ENCODE results near the gene ELOVL6. TPM values are rescaled to one million over a fixed set of nuclear protein-coding genes. Genes with fewer than 3 reads are reported as not detected.

ELOVL6 gene
- total and polyA plus RNA-seq, 10 donors = 0.58 to 4.5 (median 3.3) TPM

DNA sequence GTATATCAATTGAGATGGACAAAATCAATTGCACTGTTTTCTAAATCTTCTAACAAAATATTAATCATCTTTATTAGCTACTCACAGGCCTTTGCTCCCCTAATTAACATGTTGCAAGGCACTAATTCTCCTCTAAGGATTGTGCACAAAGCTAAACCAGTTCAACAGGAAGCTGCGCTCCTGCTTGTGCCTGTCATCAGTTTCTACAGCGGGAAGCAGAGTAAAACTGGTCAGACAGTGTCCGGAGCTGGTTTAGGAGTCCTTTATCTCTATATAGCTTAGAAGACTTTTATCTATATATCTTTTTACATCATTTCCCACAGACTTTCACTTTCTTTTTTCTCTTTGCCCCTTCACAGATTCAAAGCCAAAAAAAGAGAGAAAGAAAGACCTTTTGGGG lies 79.1 kb downstream of the ELOVL6 start:
- intact Hi-C loops (cut with DNase I; ENCODE audit: low total_unique reads) = no loop called here
- Histone ChIP-seq H3K36me3 (no peaks in the 10 kb centered on the region), H3K4me3 (no peak overlapping the region), H3K27me3 (replicated peaks in 1 of 7) (no peaks in the 10 kb centered on the region), H3K9me3 (no peaks in the 10 kb centered on the region), H3K27ac (no peak overlapping the region), H3K4me1 (peaks cover 0 to 8% (median 3%) of the 10 kb centered on the region in 6 donors)
- no peak for DNase-seq
- WGBS, 5 donors = 32 to 44% (median 37%) methylated on average over 3 of the region's 3 CpGs
- no peak for TF ChIP-seq POLR2AphosphoS5 (IDR thresholded peaks at IDR 0.05)
- TF ChIP-seq, protein P1, sequence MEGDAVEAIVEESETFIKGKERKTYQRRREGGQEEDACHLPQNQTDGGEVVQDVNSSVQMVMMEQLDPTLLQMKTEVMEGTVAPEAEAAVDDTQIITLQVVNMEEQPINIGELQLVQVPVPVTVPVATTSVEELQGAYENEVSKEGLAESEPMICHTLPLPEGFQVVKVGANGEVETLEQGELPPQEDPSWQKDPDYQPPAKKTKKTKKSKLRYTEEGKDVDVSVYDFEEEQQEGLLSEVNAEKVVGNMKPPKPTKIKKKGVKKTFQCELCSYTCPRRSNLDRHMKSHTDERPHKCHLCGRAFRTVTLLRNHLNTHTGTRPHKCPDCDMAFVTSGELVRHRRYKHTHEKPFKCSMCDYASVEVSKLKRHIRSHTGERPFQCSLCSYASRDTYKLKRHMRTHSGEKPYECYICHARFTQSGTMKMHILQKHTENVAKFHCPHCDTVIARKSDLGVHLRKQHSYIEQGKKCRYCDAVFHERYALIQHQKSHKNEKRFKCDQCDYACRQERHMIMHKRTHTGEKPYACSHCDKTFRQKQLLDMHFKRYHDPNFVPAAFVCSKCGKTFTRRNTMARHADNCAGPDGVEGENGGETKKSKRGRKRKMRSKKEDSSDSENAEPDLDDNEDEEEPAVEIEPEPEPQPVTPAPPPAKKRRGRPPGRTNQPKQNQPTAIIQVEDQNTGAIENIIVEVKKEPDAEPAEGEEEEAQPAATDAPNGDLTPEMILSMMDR (IDR thresholded peaks at IDR 0.05 in 8 of 11, conservative IDR thresholded peaks at IDR 0.05 in 3 of 11) = no peak
- no peak for TF ChIP-seq POLR2A (IDR thresholded peaks at IDR 0.05)

DNA sequence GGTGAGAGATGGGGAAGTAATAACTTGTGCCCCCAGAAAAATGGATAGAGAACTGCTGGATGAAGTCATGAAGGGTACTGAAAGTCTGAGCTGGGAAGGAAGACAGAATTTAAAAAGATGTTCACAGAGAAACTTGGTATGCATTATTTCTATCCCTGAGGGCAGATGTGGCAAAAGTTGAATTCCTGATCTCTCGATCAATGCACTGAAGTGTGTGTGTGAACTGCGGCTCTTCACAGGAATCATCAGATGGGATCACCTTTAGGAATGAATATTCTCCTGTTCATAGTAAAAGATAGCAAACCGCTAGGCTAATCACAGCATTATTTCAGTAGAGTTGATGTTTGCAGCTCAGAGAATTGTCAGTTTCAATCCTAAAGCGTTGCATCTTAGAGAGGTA lies 86.4 kb downstream of the ELOVL6 start:
- Histone ChIP-seq H3K36me3 (no peaks in the 10 kb centered on the region), H3K9me3 (no peaks in the 10 kb centered on the region), H3K4me3 (no peak overlapping the region), H3K27ac (no peak overlapping the region), H3K4me1 (peaks cover 0 to 17% (median 0%) of the 10 kb centered on the region in 6 donors), H3K27me3 (replicated peaks in 1 of 7) (no peaks in the 10 kb centered on the region)
- intact Hi-C loops (cut with DNase I; ENCODE audit: low total_unique reads) = no loop called here
- 94 to 100% (median 96%) methylated on average over 4 of the region's 4 CpGs for WGBS, 5 donors
- no peak for DNase-seq
- TF ChIP-seq POLR2A (IDR thresholded peaks at IDR 0.05) = no peak
- no peak for TF ChIP-seq POLR2AphosphoS5 (IDR thresholded peaks at IDR 0.05)
- TF ChIP-seq, protein P1 (IDR thresholded peaks at IDR 0.05 in 8 of 11, conservative IDR thresholded peaks at IDR 0.05 in 3 of 11) = no peak

DNA sequence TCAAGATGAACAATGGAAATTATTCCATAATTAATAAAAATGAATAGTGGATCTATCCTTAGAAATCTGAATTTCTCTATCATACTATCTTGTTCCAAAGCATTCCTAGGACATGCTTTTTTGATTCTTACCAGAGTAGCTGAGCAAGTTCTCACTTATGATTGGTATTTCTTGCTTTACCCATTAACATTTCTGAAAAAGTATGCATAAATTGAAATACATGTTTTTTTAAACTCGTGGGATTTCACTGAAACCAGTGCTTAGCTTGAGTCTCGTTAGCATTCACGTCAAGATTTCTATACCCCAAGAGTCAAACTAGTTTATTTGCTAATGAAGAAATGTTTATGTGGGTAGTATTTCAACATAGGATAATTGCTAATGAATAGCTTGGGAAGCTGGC lies 89.0 kb downstream of the ELOVL6 start:
- H3K9me3 ChIP-seq = no peaks in the 10 kb centered on the region
- DNase-seq = no peak
- no peaks in the 10 kb centered on the region for H3K27me3 ChIP-seq (replicated peaks in 1 of 7)
- WGBS, 5 donors = 77 to 93% (median 90%) methylated on average over 3 of the region's 3 CpGs
- no peak overlapping the region for H3K27ac ChIP-seq
- intact Hi-C loops (cut with DNase I; ENCODE audit: low total_unique reads) = no loop called here
- no peaks in the 10 kb centered on the region for H3K36me3 ChIP-seq
- no peak for TF ChIP-seq POLR2AphosphoS5 (IDR thresholded peaks at IDR 0.05)
- TF ChIP-seq POLR2A (IDR thresholded peaks at IDR 0.05) = no peak
- TF ChIP-seq, protein P1 (IDR thresholded peaks at IDR 0.05 in 8 of 11, conservative IDR thresholded peaks at IDR 0.05 in 3 of 11) = no peak
- H3K4me3 ChIP-seq = no peak overlapping the region
- H3K4me1 ChIP-seq = peaks cover 0 to 22% (median 0%) of the 10 kb centered on the region in 6 donors

DNA sequence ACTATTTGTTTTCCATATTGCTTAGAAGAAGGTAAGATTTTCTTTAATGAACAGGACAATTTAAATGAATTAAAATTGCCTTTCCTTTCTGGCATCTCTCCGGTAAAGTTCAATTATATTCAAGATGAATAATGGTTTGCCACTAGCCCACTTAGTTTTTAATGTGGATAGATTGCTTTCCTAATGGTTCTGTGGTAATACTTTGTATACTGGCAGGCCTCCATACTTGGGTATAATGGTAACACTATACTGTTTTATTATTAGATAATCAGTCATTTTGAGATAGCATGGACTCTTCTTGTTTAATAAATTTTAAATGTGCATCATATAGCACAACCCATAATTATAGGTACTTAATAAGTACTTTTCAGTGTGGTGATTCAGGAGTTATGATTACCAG lies 89.5 kb downstream of the ELOVL6 start:
- WGBS, 5 donors = 93 to 98% (median 97%) methylated on average over 1 of the region's 1 CpG
- H3K4me3 ChIP-seq = no peak overlapping the region

More for the DNA sequence above, 89.5 kb downstream of the ELOVL6 start:
- TF ChIP-seq POLR2A (IDR thresholded peaks at IDR 0.05) = no peak
- no peak for TF ChIP-seq POLR2AphosphoS5 (IDR thresholded peaks at IDR 0.05)
- TF ChIP-seq, protein P1 (IDR thresholded peaks at IDR 0.05 in 8 of 11, conservative IDR thresholded peaks at IDR 0.05 in 3 of 11) = no peak
- peaks cover 0 to 22% (median 0%) of the 10 kb centered on the region in 6 donors for H3K4me1 ChIP-seq
- H3K9me3 ChIP-seq = no peaks in the 10 kb centered on the region
- H3K36me3 ChIP-seq = no peaks in the 10 kb centered on the region
- no peak overlapping the region for H3K27ac ChIP-seq
- intact Hi-C loops (cut with DNase I; ENCODE audit: low total_unique reads) = no loop called here
- DNase-seq = no peak
- no peaks in the 10 kb centered on the region for H3K27me3 ChIP-seq (replicated peaks in 1 of 7)

All from spleen (tissue), 11 donors.